Measurements from ENCODE around the gene KRT36. TPM values are rescaled to one million over a fixed set of nuclear protein-coding genes. Genes with fewer than 3 reads are reported as not detected.

Gene KRT36
- total RNA-seq, 1 donor, result not detected

DNA sequence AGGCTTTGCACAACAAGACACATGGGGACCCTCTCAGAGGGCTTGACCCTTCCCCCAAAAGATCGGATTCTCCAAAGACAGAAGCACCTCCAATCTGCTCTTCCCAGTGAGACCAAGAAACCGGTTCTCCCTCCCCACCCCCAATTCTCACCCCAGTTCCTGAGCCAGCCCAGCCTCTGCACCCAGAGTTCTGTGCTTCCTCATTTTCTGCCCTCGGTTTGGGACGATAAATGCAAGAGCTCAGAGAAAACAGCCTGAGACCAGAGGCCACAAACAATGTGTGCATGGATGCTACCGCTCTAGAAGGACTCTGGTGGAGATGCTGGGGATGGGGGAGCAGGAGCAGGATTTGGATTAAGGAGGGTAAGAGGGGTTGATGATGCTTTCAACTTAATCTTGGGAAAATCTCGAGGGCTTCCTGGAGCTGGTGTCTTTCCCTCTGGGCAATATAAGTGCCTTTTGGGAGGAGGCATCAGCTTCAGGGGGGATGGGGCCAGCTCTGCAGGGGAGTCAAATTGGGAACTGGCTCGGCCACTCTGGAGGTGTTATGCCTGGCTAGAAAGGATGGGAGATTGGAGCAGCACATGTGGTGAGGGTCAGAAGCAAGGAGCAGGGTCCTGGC lies 22.9 kb upstream of the KRT36 start:
- Histone ChIP-seq H3K4me1 (ENCODE audit: insufficient read depth, low read length) (peaks cover 16% of the 10 kb centered on the region), H3K9me3 (ENCODE audit: low read depth, low read length) (no peaks in the 10 kb centered on the region), H3K4me3 (ENCODE audit: low read length) (no peak overlapping the region), H3K27me3 (ENCODE audit: insufficient read depth, low read length) (no peaks in the 10 kb centered on the region)

DNA sequence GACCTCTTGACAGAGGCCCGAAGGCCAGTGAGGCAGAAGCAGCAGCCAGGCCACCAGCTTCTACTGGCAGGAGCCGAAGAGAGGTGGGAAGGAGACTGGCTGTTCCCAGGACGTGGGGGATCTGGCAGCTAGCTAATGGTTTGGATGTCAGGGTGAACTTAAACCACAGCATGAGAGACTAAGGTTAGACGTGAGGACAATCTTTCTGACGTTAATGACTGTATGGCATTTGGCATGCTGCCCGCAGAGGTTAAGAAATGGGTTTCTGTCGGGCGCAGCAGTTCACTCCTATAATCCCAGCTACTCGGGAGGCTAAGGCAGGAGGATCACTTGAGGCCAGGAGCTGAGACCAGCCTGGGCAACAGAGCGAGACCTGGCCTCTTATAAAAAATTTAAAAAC lies 22.0 kb upstream of the KRT36 start:
- H3K4me1 ChIP-seq (ENCODE audit: insufficient read depth, low read length), result peaks cover 16% of the 10 kb centered on the region
- H3K9me3 ChIP-seq (ENCODE audit: low read depth, low read length), result no peaks in the 10 kb centered on the region
- H3K4me3 ChIP-seq (ENCODE audit: low read length), result no peak overlapping the region
- no peaks in the 10 kb centered on the region for H3K27me3 ChIP-seq (ENCODE audit: insufficient read depth, low read length)

DNA sequence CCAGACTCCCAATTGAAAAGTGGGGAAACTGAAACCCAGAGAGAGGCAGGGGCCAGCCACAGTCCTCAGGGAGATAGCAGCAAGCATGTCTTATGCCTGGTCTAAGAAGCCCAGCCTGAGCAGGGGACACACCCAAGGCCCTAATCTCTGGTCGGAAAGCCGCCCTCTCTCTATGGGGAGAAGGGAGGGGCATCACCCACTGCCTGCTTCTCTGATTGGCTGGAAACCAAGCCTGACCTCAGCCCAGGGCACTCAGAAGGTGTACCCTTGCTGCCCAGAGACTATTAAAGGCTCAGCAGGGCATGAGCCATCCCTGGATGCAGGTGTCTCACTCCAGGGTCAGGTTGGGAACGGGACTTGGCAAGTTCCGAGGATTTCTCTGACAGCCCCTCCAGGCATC lies 21.4 kb upstream of the KRT36 start:
- no peak overlapping the region for H3K4me3 ChIP-seq (ENCODE audit: low read length)
- H3K4me1 ChIP-seq (ENCODE audit: insufficient read depth, low read length), result peaks cover 16% of the 10 kb centered on the region
- no peaks in the 10 kb centered on the region for H3K9me3 ChIP-seq (ENCODE audit: low read depth, low read length)
- no peaks in the 10 kb centered on the region for H3K27me3 ChIP-seq (ENCODE audit: insufficient read depth, low read length)

DNA sequence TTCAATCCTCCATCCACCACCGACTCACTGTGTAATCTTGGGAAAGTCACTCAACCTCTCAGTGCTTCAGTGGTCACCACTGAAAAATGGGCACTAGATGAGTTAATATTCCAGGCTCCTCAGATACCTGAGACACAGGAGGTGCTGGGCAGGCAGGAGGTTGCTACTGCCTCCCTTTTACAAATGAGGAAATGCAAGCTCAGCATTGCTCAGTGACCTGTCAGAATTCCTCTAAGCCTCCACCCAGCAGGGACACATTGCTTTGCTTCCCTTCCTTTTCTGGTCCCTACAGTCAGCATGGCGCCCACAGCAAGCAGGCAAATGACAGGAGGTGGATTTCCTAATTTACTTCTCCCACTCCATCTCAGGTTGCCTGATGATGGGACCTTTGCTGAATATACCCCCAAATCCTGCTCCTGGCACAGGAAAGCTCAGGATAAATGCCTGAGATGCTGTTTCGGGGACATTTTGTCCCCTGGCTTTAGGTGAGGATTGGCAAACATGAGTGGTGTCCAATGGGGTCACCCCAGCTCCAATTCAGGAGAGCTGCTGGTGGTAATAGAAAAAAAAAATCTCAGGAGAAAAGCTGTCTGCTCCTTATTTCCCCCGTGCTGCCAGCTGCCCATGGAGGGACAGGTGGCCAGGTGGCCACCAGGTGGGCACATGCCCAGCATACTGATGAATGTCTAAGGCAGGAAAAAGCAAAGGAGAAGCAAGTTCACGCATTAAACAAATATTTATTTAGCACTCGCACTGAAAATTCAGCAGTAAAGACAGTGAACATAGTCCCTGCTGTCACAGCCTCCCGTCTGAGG lies 20.7 kb upstream of the KRT36 start:
- Histone ChIP-seq H3K9me3 (ENCODE audit: low read depth, low read length) (no peaks in the 10 kb centered on the region), H3K27me3 (ENCODE audit: insufficient read depth, low read length) (no peaks in the 10 kb centered on the region), H3K4me3 (ENCODE audit: low read length) (no peak overlapping the region), H3K4me1 (ENCODE audit: insufficient read depth, low read length) (peaks cover 16% of the 10 kb centered on the region)

DNA sequence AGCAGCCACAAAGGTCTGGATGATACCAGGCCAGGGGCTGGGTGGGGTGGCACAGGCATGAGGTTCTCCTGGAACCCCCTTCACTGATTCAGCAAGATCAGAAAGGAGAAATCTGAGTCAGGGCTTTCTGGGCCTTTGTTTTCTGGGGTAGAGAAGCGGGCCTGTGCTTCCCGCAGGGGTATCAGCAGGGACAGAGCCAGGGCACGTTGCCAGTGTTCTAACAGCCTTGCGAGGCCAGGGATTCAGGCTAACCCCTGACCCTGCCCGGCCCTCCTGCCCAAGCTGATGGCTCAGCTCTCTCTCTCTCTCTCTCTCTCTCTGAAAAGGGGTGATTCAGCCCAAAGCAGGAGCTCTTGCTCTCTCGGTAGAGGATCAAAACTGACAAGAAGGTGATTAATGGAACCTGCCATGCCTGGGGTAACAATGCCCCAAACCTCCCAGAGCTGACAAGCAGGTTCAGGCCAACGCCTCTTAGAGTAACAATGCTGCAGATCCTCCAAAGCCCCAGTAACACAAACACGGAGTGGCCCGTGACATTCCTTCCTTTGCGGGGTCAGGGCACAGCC lies 17.7 kb upstream of the KRT36 start:
- no peaks in the 10 kb centered on the region for H3K27me3 ChIP-seq (ENCODE audit: insufficient read depth, low read length)
- peaks cover 4% of the 10 kb centered on the region for H3K4me1 ChIP-seq (ENCODE audit: insufficient read depth, low read length)
- H3K9me3 ChIP-seq (ENCODE audit: low read depth, low read length), result no peaks in the 10 kb centered on the region
- no peak overlapping the region for H3K4me3 ChIP-seq (ENCODE audit: low read length)

DNA sequence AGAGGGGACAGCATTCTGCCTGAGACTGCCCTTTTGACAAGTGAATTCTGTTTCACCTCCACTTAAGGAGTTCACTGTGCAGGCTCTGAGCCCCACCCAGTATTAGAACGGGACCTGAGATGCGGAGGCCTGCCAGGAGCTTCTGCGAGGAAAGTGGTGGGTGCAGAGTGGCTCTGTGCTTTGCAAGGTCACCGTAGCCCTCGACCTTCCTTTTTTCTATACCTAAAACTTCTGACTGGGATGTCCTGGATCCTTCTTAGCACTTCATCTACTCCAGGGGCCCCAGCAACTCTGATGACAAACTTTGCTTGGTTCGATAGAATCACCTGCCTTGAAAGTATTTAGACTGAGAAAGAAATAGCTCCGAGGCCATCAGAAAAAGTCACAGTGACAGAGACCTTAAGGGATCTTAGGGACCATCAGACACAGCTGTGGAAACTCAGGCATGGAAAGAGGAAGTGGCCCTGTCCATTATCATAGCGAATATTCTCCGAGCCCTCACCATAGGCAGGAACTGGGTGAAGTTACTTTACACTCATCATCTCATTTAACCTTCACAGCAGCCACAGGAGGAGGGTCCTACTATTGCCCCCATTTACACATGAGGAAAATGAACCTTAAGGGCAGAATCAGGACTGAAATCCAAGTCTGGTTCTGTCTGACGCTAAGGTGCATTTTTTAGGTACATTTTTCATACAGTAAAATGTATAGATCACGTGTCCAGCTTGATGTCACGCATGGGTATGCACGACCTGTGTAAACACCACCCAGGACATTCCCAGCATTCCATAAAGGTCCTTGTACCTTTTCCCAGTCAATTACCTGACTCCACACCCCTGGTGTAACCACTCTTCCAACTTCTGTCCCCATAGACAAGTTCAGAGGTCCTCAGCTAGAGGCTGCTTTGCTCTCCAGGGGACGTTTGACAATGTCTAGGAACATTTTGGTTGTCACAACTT lies 16.4 kb upstream of the KRT36 start:
- no peak overlapping the region for H3K4me3 ChIP-seq (ENCODE audit: low read length)
- H3K9me3 ChIP-seq (ENCODE audit: low read depth, low read length), result no peaks in the 10 kb centered on the region
- no peaks in the 10 kb centered on the region for H3K4me1 ChIP-seq (ENCODE audit: insufficient read depth, low read length)
- no peaks in the 10 kb centered on the region for H3K27me3 ChIP-seq (ENCODE audit: insufficient read depth, low read length)

DNA sequence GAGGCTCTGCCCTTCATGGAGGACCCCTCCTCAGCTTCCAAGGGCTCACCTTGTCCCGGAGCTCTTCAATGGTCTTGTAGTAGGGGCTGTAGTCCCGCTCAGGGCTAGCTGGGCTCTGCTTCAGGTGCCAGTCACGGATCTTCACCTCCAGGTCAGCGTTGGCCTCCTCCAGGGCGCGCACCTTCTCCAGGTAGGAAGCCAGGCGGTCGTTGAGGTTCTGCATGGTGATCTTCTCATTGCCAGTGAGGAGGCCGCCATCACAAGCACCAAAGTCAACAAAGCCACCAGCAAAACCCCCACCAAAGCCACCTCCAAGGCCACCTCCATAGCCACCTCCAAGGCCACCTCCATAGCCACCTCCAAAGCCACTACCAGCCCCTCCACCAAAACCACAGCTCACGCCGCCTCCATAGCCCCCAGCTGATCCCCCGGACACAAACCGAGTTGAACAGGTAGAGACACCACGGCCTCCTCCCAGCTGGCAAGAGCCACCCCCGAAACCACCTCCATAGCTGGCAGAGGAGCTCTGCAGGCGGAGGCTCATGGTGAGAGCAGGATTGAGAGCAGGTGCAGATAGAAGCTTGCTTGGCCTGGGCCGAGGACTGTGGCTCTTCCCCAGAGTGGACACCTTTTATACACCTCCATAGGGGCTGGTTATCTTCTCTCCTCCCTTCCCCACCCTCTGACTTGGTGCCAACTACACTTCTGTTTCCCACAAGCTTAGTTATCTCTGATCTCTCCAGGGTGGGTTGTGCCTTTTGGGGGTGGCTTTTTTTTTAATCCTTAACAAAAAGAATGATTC lies 15.5 kb upstream of the KRT36 start, which contains the start of gene KRT13:
KRT13 (minus strand) TSS at position 606 of the 802 bp plus-strand sequence; CDS start at position 544, 62 bp downstream.
- Histone ChIP-seq H3K4me3 (ENCODE audit: low read length) (no peak within 1 kb of the TSS), H3K4me1 (ENCODE audit: insufficient read depth, low read length) (peaks cover 6% of the 10 kb centered on the region), H3K9me3 (ENCODE audit: low read depth, low read length) (no peaks in the 10 kb centered on the region), H3K27me3 (ENCODE audit: insufficient read depth, low read length) (no peaks in the 10 kb centered on the region)

DNA sequence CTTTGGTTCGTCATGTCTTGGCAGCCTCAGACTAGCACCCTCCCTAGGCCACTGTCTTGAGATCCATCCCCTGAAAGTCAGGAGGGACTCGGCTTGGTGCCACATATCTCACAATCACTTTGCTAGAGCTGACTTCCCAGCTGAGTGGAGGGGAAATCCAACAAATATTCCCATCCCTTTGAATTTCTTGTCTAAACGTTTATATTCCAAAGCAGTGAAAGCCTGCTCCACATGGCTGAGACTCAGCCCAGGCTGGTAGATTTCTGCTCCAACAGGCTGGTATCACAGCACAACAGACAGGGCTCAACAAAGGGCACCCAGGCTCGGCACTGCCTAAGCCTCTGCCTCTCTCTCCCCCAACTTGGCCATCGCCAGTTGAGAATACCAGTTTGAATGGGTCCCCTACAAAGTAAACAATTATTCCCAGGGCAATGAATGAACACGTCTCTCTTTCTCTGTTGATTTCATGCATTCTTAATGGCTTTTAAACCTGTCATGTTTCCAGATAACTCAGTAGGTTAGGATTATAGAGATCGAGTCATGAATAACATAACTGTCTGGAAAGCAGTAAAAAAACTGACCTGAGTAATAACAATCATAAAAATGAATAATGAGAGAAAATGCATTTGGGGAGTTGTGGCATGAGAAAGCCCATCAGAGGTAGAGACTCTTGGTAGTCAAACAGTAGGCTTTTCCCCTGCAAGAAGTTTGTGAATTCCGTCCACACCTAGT lies 14.7 kb upstream of the KRT36 start:
- peaks cover 14% of the 10 kb centered on the region for H3K4me1 ChIP-seq (ENCODE audit: insufficient read depth, low read length)
- no peak overlapping the region for H3K4me3 ChIP-seq (ENCODE audit: low read length)

DNA sequence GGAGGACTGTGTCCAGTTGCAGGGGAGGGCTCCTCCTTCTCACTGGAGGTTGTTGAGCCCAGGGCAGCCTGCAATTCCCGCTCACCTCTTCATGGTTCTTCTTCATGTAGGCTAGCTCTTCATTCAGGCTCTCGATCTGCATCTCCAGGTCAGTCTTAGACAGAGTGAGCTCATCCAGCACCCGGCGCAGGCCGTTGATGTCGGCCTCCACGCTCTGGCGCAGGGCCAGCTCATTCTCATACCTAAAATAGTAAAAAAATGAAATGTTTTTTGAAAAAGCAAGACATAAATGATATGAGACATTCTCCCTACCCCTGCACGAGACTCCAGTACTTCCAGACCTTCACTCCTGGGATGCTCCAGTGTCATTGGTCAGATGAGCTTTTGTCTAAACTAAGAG lies 13.5 kb upstream of the KRT36 start:
- Histone ChIP-seq H3K4me1 (ENCODE audit: insufficient read depth, low read length) (peaks cover 26% of the 10 kb centered on the region), H3K4me3 (ENCODE audit: low read length) (no peak overlapping the region), H3K27me3 (ENCODE audit: insufficient read depth, low read length) (no peaks in the 10 kb centered on the region), H3K9me3 (ENCODE audit: low read depth, low read length) (no peaks in the 10 kb centered on the region)

More for the DNA sequence above, 14.7 kb upstream of the KRT36 start:
- no peaks in the 10 kb centered on the region for H3K27me3 ChIP-seq (ENCODE audit: insufficient read depth, low read length)
- H3K9me3 ChIP-seq (ENCODE audit: low read depth, low read length), result no peaks in the 10 kb centered on the region

DNA sequence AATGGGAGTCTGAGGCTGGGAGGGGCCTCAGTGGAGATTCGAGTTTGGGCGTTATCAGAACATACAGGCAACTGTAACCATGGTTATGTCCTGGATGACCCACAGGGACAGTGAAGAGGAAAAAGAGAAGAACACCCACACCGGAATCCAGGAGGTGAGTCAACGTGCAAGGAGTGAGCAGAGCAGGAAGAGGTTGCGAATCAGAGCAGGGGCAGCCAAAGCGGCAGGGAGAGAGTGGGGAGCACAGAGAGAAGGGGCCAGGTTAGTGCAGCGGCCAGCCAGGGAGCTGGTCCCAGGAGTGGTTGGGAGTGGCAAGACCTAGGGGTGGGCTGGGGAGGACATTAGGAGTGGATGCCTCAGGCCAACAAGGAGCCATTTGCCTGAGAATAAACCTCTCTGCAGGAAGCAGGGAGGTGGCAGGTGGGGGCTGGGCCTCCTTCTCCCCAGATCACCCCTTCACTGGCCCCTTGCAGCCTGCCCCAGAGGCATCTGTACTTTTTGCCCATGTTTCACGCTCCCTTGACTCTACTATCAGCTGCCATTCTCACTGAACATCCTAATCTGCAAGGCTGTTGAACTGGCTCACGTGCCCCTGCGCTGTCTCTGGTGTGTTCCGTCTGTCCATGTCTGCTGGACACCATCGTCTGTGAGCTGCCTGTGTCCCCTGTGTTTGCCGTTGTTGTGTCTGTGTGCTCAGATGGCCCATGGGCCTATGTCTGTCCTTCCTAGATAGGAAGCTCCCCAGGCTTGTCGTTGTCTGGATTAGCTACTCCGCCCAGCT lies 10.6 kb upstream of the KRT36 start:
- no peak overlapping the region for H3K4me3 ChIP-seq (ENCODE audit: low read length)
- peaks cover 45% of the 10 kb centered on the region for H3K4me1 ChIP-seq (ENCODE audit: insufficient read depth, low read length)
- H3K27me3 ChIP-seq (ENCODE audit: insufficient read depth, low read length), result no peaks in the 10 kb centered on the region
- H3K9me3 ChIP-seq (ENCODE audit: low read depth, low read length), result no peaks in the 10 kb centered on the region

DNA sequence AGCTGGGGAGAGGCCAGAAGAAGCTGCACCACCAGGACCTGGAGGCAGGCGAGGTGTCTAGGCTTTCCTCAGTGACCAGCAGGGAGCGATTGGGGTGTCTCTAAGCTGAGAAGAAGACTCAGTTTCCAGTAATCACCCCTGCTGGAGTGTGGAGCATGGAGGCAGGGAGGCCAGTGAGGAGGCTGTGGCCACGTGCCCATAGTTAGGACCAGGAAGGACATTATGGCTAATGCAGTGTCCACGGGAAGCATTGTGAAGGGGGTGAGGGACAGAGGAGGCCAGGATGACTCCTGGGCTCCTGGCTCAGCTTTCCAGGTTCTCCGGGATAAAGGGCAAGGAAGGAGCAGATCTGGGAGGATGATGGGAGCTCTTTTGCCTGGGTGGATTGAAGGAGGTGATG lies 10.0 kb upstream of the KRT36 start:
- H3K9me3 ChIP-seq (ENCODE audit: low read depth, low read length), result no peaks in the 10 kb centered on the region
- H3K27me3 ChIP-seq (ENCODE audit: insufficient read depth, low read length), result no peaks in the 10 kb centered on the region
- H3K4me1 ChIP-seq (ENCODE audit: insufficient read depth, low read length), result peaks cover 45% of the 10 kb centered on the region
- H3K4me3 ChIP-seq (ENCODE audit: low read length), result no peak overlapping the region

DNA sequence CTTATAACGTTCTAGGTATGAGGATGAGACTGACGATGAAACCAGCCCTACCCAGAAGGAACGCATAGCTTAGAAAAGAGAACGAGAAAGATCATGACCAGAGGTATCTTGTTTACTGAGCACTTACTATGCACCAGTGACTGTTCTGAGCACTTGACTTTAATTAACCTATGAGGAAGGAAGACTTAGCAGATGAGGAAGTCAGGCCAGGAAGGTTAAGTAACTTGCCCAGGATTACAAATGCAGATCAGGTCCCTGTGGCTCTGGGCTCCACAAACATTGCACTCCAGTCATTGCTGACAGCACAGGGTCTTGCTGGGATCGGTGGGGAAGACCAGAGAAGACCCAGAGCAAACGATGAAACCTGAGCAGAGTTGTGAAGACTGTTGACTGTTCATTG lies 8.6 kb upstream of the KRT36 start:
- Histone ChIP-seq H3K9me3 (ENCODE audit: low read depth, low read length) (no peaks in the 10 kb centered on the region), H3K4me3 (ENCODE audit: low read length) (no peak overlapping the region), H3K27me3 (ENCODE audit: insufficient read depth, low read length) (no peaks in the 10 kb centered on the region), H3K4me1 (ENCODE audit: insufficient read depth, low read length) (peaks cover 47% of the 10 kb centered on the region)

Data from mononuclear cell (primary cell).